Endothelial cell of hepatic sinusoid (primary cell): ENCODE data around the gene HTR6.

Experiments used
- in situ Hi-C: cut with HindIII; loops from 2 replicates; pipeline ENCODE4 v1.10.0; 2017; ENCODE audit warnings: low sequenced_read_pairs

The HTR6 gene

GRCh38 chr1:19682901-19683300, 18.2 kb downstream of the HTR6 start:
- in situ Hi-C loops: no loop called here

- in situ Hi-C loops: no loop called here
Measured at GRCh38 chr1:19683351-19683750, 18.7 kb downstream of the HTR6 start.

- in situ Hi-C loops: no loop called here
Measured at GRCh38 chr1:19684677-19685076, 20.0 kb downstream of the HTR6 start.

GRCh38 chr1:19685994-19686393, 21.3 kb downstream of the HTR6 start:
- in situ Hi-C loops: no loop called here

- in situ Hi-C loops: no loop called here
Measured at GRCh38 chr1:19687414-19687813, 22.7 kb downstream of the HTR6 start.

- in situ Hi-C loops: no loop called here
Measured at GRCh38 chr1:19688041-19688842, 23.6 kb downstream of the HTR6 start.

- in situ Hi-C loops: no loop called here
Measured at GRCh38 chr1:19689085-19689757, 24.5 kb downstream of the HTR6 start.

- in situ Hi-C loops: no loop called here
Measured at GRCh38 chr1:19689856-19690255, 25.2 kb downstream of the HTR6 start.

GRCh38 chr1:19690342-19690741, 25.7 kb downstream of the HTR6 start:
- in situ Hi-C loops: no loop called here

- in situ Hi-C loops: no loop called here
Measured at GRCh38 chr1:19694298-19694697, 29.6 kb downstream of the HTR6 start.

GRCh38 chr1:19695772-19696171, 31.1 kb downstream of the HTR6 start:
- in situ Hi-C loops: no loop called here

- in situ Hi-C loops: no loop called here
Measured at GRCh38 chr1:19696820-19697219, 32.1 kb downstream of the HTR6 start.

- in situ Hi-C loops: no loop called here
Measured at GRCh38 chr1:19698181-19698580, 33.5 kb downstream of the HTR6 start.

GRCh38 chr1:19700079-19700777, 35.6 kb downstream of the HTR6 start:
- in situ Hi-C loops: no loop called here

GRCh38 chr1:19703280-19703679, 38.6 kb downstream of the HTR6 start:
- in situ Hi-C loops: no loop called here

- in situ Hi-C loops: loop anchor here (5.0 kb wide), 2 partner anchors 37 to 103 kb away; no protein-coding TSS in a partner anchor
Measured at GRCh38 chr1:19704247-19705113, 39.8 kb downstream of the HTR6 start.

GRCh38 chr1:19705464-19705863, 40.8 kb downstream of the HTR6 start:
- in situ Hi-C loops: loop anchor here (5.0 kb wide), 2 partner anchors 38 to 102 kb away; no protein-coding TSS in a partner anchor

GRCh38 chr1:19706136-19706535, 41.5 kb downstream of the HTR6 start:
- in situ Hi-C loops: loop anchor here (5.0 kb wide), 2 partner anchors 39 to 101 kb away; no protein-coding TSS in a partner anchor

- in situ Hi-C loops: loop anchor here (5.0 kb wide), 2 partner anchors 41 to 99 kb away; no protein-coding TSS in a partner anchor
Measured at GRCh38 chr1:19708567-19709110, 44.0 kb downstream of the HTR6 start.

GRCh38 chr1:19709260-19709793, 44.7 kb downstream of the HTR6 start:
- in situ Hi-C loops: loop anchor here (5.0 kb wide), 2 partner anchors 42 to 98 kb away; no protein-coding TSS in a partner anchor
